22Rv1 (cell line): Measurements from ENCODE around the gene ELN.

Experiments used
- H3K27ac ChIP-seq: fragments of 450-650 bp; 2 replicates; pipeline ENCODE4 v1.5.1; 2017
- CTCF ChIP-seq: fragments of 450-650 bp; IDR thresholded peaks from 2 replicates; pipeline ENCODE4 v1.5.1; 2017; ENCODE audit warnings: mild to moderate bottlenecking
- ZFX ChIP-seq: fragments of 450-650 bp; IDR thresholded peaks from 2 replicates; pipeline ENCODE4 v1.6.1; 2017; ENCODE audit warnings: antibody characterized with exemption, borderline replicate concordance

Gene ELN

GRCh38 chr7:74047804-74048380, 19.9 kb downstream of the ELN start:
- TF ChIP-seq ZFX (no peak), CTCF (no peak)
- no peak overlapping the region for H3K27ac ChIP-seq

- TF ChIP-seq CTCF (no peak), ZFX (no peak)
- no peak overlapping the region for H3K27ac ChIP-seq
These were observed 21.1 kb downstream of the ELN start for GRCh38 chr7:74048999-74049599.

- no peak overlapping the region for H3K27ac ChIP-seq
- TF ChIP-seq CTCF, result no peak
- no peak for TF ChIP-seq ZFX
These were observed 22.2 kb downstream of the ELN start for GRCh38 chr7:74049997-74050798.

GRCh38 chr7:74051193-74051592, 23.2 kb downstream of the ELN start:
- no peak overlapping the region for H3K27ac ChIP-seq
- TF ChIP-seq ZFX (no peak), CTCF (no peak)

- peak; percentile 64 for TF ChIP-seq CTCF
- no peak for TF ChIP-seq ZFX
- H3K27ac ChIP-seq, result no peak overlapping the region
These were observed 23.8 kb downstream of the ELN start for GRCh38 chr7:74051629-74052410.

- no peak overlapping the region for H3K27ac ChIP-seq
- no peak for TF ChIP-seq CTCF
- no peak for TF ChIP-seq ZFX
These were observed 24.7 kb downstream of the ELN start for GRCh38 chr7:74052628-74053027.
